Dedifferentiated amniotic fluid mesenchymal stem cell (primary cell): Measurements from ENCODE around the gene TFEB.
"Not testable (repeated sequence)": the region's sequence is repeated elsewhere in the genome, so short reads cannot be mapped to it uniquely, and the experiment has no call there.

Source experiments
- DNase-seq: peaks from one replicate; pipeline ENCODE4 v3.0.0-alpha.2; 2016; ENCODE audit errors: extremely low spot score

TFEB gene

DNA sequence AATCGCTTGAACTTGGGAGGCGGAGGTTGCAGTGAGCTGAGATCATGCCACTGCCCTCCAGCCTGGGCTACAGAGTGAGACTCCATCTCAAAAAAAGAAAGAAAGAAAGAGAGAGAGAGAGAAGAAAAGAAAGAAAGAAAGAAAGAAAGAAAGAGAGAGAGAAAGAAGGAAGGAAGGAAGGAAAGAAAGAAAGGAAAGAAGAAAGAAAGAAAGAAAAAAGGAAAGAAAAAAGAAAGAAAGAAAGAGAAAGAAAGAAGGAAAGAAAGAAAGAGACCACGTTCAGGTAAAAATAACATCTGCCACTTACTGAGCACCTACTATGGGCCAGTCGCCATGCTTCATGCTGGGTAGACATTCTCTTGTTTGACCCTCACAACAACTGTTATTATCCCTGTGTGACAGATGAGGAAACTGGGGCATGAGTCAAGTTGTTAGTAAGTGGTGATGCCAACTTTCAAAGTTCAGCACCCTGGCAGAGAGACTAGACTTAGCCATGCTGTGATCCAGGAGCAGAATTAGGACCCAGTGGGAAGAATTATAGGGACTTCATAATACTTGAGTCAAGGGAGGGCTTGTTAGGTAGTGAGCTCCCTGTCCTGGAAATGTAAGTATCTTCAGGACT lies 30.7 kb upstream of the TFEB start:
- DNase-seq: not testable (repeated sequence)

DNA sequence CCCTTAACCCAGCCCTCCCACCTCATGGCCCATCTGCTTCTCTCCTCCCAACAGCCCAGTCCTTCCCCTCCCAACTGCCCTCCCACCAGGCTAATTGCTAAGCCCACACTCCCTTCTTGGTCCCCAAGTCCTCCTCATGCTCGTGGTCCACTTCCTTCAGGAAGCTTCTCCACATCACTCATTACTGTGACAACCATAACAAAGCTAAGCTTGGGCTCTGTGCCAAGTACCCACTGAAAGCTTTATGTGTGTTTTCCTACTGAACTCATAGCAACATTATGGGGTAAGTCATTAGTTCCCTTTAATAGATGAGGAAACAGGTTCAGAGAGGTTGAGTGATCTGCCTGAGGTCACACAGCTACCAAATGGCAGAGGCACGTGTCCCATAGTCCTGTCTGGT lies 28.1 kb upstream of the TFEB start:
- no peak for DNase-seq

DNA sequence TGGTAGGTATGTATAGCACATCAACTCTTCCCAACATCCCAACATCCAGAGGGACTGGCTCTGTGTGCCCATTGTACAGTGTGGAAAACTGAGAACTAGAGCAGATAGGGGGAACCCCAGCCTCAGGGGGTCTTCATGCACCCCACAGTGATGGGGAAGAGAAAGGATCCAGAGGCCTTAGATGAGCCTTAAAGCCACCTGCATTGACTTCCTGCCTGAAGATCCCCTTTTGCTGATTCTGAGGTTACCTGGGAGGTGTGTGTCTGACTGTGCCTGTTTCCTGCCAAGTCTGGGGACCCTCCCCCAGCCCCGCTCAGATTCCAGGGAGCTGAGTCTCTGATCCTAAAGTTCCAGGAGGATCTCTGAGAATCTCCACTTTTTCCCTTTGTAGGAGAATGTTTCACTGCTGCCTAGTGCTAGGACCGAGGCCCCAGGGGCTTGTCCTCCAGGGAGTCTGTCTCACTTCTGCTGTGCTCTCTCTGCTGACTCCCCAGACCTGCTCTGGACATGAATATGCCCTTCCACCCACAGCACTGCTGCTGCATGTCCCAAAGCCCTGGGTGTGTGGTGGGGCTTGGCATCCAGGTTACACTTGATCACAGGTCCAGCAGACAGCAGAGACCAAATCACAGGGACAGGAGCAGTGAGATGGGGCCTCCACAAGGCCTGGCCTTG lies 24.6 kb upstream of the TFEB start:
- no peak for DNase-seq

DNA sequence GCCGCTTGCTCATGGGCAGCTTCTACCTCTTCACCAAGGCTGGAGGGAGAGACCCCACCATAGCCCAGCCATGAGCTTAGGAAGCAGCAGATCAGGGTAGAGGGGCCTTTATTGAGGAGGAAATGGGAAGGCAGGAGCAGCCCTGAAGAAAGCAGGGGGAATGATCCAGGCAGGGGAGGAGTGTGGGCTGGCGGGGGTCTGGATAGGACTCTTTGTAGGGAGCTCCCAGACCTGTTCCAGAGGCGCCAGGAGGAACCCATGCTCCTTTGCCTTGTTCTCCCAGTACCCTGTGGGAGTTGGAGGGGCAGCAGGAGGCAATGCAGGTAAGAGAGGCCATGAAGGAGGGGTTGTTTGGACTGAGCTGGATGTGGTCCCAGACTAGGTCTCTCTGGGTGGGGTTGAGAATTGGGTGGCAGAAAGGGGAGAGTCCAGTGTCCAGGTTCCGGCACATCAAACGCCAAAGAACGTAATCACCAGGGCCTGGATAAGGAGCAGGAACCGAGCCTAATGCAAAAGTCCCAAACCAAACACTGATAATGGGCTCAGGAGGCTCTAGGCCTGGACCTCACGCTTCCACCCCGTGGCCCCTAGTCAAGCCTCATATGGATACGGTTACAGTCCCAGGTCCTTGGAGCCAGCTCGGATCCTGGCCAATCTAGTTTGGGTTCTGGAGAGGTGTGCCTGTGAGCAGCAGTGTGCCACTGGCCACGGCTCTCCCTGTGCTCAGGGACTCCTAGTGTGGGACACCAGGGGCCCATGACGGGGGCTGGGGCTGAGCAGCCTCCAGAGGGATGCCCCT lies 23.9 kb upstream of the TFEB start:
- DNase-seq: no peak

DNA sequence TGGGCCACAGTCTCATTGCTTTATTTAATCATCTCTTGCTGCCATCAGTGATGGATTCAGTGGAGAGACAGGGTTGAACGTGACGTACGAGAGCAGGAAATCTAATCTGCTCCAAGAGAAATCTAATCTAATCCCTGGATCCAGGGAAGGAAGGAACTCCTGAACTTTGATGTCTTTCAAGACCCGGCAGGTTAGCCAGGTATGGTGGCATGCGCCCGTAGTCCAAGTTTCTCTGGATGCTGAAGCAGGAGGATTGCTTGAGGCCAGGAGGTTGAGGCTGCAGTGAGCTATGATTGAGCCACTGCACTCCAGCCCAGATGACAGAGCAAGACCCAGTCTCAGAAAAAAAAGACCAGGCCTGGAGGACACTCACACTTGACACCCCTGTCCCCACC lies 23.2 kb upstream of the TFEB start:
- DNase-seq: no peak

DNA sequence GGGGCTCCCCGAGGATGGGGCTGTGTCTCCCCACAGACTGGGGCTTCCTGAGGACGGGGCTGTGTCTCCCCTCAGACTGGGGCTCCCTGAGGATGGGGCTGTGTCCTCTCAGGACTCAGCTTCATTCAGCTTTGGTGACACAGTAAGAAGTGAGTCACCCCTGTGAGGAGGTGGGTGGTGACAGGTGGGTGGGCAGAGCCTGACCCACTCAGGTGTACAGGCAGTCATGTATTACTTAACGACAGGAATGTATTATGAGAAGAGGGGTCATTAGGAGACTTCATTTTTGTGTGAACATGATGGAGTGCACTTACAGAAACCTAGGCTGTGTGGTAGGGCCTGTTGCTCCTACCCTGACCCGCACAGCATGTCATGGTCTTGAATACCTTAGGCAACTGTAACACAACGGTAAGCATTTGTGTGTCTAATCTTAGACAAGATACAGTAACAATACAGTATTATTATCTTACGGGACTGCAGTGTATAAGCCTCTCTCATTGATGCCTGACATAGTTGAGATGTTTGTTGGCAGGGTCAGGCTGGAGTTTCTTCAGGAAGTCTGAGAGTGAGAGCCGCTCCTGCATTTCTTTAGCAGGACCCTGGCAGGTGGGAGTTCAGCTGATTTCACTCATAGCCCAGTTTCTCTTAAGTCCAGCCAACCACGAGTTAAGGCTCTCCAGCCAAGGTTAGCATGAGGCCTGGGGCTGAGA lies 22.7 kb upstream of the TFEB start:
- no peak for DNase-seq

DNA sequence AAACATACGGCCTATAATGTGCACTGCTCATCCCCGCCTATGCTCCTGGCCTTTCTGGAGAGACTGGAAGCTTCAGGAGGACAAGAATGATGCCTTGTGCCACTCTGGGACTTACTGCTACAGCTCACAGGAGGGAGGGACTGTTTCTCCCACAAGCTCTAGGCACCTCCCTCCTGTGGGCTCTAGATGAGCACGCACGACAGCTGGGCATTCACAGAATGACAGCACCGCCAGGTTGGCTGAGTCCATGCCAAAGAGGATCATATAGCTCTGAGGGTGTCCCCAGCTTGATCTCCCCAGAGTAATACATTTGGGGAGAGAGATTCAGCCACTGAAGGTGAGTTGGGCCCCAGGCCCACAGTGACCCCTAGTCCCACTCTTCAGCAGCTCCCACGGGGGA lies 21.9 kb upstream of the TFEB start:
- no peak for DNase-seq

DNA sequence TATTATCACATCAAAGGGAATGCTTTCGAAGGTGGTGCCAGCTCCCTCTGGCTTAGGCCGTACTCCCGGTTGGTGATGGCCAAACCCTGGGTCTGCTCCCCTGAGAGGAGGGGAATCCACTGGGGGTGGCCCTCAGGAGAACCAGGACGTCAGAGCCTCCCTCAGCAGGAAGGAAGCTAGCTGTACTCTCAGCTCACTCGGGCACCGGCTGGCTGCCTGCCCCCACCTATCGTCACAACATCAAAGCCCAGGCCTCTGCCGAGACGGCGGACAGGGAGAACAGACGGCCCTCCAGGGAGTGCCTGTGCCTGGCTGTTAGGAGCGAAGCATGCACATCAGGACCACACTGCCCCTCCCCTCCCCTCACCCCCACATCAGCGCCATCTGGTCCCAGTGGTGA lies 20.9 kb upstream of the TFEB start:
- DNase-seq: no peak

DNA sequence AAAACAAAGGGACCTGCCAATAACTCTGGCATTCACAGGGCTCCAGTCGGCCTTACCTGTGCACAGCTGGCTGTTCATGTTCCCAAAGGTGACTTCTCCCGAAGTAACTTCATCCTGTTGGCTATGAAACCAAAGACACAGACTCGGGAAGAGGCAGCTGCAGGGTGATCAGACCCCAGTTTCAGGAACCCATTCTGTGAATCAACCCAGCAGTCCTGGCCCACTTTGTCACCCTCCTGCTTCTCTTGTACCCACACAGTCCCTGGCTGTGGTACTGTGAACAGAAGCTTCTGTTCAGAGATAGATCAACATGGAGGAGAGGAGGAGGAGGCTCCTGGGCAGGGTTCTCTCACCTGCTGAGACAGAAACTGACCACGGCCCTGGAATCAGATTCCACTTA lies 20.5 kb upstream of the TFEB start:
- DNase-seq: no peak

DNA sequence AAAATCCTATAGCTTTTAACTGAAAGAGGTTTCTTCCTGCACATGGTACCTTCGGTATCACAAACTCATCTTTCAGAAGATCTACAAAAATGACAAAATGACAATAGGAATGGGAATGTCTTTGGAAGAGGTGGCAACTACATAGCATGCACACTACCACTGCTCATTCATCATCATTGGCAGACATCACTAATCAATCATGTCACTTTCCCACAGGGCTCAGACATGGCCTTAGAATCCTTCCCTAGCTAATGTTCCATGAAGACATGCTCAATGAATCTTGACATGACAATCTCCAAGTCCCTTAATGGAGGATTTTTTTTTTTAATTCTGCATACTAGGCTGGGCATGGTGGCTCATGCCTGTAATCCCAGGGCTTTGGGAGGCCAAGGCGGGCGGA lies 15.0 kb upstream of the TFEB start:
- DNase-seq: no peak

DNA sequence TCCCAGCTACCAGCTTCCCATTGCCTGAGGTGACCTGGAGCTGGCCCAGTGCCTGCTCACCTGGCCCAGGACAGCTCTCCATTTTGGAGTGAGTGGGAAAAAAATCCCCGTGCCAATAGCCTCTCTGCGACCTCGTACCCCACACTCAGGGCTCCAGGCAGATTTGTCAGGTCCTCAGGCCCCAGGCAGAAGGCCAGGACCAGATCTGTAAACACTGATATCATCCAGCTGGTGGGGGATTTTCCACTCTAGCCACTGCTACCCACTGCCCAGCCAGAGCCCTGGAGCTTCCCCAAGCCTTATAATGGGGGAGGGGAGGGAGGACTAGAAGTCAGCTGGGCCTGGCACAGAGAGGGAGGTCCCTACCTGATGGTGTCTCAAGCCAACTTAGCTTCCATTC lies 13.1 kb upstream of the TFEB start:
- no peak for DNase-seq

DNA sequence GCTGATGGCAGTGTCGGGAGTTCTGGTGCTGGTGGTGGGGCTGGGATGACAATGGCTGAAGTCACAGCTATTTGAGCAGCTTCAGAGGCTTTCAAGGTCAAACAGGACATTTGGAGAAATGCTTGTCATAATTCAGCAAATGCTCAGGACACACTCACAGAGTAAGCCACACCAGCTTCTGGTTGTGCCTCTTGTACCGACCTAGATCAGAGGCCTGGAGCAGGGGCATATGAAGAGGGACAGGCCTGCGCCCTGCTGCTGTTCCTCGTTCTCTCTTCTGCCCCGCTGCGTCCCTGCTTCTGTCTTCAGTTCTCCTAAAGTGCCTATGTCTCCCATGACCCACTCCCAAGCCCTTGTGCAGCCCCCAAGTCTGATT lies 12.7 kb upstream of the TFEB start:
- no peak for DNase-seq

DNA sequence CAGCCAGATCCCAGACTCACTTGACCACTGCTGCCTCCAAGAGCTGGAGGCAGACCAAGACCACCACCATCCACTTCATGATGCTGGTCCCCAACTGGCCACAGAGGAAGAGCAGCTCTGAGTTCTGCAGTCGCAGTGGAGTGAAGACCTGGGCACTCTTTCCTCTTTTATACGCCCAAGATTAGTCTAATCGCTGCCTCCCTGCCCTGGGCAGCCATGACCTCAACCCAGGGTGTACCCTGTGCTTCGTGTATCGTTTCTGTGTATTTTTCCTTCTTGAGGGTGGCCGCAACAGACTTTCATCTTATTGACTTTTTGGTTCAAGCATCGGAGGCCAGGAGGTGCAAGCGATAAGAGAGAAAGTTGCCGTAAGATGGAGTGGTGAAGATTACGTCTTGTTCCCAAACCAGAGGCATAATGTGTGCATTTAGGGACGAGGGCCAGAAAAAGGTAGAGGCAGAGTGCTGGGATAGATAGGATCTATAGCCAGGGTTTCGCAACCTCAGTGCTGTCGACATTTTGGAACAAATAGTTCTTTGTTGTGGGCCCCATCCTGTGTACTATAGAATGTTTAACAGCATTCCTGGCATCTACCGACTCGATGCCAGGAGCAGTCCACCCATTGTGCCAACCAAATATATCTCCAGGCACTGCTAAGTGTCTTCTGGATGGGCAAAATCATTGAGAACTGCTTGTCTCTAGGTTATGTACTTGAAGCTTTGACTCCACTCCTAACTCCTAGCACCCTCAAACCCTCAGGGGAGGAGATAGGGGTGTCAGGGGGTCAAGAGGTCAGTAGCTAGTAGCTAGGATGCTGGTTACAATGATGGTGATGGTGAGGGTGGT lies 12.1 kb upstream of the TFEB start, which contains the start of gene PGC:
Gene PGC, minus strand, starts transcription at position 142 of the 846 bp plus-strand sequence. Its CDS starts 63 bp downstream, at position 79.
- no peak for DNase-seq

DNA sequence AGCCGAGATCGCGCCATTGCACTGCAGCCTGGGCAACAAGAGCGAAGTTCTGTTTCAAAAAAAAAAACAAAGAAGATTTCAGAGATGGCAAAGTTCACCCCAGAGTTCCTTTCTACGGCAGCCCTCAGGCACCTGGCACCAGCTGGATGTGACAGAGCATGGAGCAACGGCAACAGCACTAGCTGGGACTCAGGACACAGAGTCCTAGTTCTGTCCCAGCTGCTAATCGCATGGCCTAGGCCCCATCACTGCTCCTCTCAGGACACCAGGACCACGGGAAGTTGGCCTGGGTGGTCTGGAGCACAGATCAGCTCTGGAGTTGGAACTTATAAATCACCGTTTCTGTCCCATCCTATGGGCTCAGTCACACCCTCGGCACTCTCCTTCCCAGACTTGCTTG lies 10.7 kb upstream of the TFEB start:
- DNase-seq: no peak

DNA sequence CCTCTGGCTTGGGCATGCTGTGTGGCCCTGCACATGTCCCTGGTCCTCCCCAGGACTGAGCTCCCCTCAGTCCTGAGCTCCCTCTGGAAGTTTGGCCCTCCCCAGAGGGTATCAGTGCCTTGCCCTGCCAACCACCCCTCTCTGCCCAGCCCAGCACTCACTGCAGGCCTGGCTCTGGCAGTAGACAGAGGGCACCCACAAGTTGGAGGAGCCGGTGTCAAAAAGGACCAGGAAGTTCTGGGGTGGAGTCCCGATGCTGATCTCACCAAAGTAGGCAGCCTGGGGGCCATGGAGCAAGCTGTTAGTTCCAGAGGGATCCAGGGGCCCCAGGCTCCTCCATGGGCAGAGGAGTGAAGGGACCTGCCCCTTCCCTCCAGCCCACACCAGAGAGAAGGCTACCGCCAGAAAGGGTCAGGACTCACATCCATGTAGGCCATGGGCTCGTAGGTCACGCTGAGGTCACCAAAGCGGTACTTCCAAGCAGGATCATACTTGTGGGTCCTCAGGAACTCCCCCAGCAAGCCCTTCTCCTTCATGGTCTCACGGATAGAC lies 8.9 kb upstream of the TFEB start:
- DNase-seq: no peak

DNA sequence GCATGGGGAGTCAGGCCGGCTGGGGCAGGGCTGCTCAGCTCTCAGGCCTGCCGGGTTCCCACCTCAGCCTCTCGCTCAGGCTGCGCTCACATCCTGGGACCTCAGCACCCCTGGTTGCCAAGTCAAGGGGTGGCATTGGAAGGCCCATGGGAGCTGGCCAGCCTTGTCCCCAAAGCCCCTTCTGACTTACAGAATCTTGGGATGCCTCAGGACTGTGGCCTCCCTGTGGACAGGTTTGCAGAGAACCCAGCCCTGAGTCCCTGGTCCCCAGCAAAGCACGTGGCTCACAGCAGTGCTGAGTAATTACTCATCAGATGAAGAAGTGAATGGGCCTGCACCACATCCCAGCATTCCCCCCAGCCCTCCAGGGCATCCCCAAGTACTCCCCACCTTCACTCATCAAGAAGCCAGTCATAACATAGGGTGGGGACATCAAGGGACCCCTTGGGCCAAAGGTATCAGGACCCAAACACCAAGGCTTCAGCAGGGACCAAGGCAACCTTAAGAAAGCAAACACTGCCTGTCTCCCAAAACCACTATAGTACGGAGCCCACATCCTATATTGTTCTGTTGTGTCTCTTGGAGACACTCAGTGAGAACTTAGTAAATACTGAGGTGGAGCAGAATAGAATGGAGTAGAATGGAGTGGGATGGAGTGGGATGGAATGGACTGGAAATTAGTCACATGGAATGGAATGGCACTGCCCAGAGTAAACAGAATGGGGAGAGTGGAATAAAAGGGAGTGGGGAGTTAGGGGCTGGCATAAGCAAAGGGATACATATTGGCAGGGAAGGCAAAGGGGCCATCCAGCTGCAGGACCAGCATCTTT lies 8.2 kb upstream of the TFEB start:
- no peak for DNase-seq

DNA sequence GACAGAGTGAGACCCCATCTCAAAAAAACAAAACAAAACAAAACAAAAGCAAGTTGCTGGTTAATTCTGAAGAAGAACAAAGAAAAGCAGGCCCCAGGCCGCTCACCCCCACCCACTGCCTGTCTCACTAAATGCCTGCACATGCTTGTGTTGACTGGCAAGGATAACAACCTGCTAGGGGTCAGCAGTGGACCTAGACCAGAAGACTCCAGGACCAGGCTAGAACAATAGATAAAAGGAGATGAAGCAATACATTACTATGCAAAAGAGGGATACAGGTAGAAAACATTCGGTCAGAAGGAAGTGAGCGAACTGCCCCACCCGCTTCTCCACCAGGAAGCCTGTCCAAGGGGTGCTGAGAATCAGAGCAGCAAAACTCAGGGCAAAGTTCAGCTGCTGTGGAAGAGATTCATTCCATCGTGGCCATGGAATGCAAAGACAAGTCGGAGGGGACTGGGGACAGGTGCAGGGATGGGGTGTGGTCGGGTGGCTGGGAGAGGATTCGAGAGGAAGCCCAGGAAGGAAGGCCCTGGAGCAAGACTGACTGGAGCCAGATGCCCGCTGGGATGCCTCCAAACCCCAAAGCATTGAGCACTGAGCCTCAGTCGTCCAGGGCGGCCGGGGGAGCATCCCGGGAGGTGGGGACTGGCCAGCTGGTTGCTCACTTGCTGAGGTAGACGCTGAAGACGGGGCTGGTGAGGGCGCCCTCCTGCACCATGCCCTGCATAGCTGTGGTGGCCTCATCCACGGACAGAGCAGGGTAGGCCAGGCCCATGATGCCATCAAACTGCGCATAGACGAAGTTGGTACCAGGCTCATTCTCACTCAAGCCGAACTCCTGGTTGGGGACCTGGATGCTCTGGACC lies 6.5 kb upstream of the TFEB start:
- no peak for DNase-seq

DNA sequence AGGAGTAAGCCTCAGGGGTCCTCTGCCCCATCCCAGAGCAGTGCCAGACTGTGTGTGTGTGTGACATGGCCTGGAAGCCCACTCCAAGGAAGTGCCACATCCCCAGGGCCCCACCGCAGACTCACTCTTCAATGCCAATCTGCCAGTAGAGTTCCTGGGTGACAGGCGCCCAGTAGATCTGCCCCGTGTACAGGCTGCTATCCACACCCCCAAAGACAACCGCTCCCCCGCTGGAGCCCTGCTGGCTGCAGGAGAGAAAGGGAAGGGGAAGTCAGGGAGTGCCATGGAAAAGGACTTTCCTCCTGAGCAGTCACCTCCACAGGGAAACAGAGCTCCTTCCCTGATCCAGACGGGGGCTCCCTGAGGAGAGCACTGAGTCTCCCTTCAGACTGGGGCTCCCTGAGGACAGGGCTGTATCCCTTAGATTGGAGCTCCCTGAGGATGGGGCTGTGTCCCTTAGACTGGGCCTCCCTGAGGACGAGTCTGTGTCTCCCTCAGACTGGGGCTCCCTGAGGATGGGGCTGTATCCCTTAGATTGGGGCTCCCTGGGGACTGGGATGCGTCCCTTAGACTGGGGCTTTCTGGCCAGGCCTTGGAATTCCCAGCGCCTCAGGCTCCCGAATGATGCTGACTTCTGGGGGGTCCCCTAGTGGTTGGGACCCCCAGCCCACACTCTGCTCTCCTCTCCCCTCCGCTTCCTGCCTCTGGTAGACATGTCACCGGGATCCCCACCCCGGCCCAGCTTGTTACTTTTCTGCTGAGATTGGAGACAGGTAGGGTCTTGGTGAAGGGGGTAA lies 5.2 kb upstream of the TFEB start:
- DNase-seq: no peak

DNA sequence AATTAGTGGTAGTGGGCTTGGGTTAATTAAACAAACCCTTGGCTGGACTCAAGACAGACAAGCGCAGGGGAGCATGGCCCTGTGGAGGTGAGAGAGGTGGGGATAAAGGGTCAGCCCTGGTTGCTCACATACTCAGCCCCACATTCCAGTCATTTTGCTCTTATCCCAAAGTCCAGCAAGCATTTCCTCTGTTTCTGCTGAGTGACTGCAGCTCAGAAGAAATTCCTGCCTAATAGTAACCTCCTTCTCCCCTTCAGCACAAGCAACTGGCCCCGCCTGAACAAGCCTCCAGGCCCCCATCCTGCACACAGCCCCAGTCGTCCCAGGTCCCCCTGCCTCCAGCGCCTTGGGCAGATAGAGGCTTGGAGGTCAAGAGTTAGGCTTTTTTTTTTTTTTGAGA lies 3.6 kb upstream of the TFEB start:
- no peak for DNase-seq
